Skin of body (tissue), 2 donors: Measurements from ENCODE around the gene FBN2. TPM values are rescaled to one million over a fixed set of nuclear protein-coding genes. Genes with fewer than 3 reads are reported as not detected.
"Not testable (repeated sequence)": the region's sequence is repeated elsewhere in the genome, so short reads cannot be mapped to it uniquely, and the experiment has no call there.

Experiments used
- DNase-seq: peaks from one replicate; lab custom pipeline; 2025; lab: John Stamatoyannopoulos, UW
- total RNA-seq: library from RNA; depleted of rRNA; stranded (reverse); fragments of >200 nt; gene quantifications from one replicate; pipeline ENCODE4 v1.2.3, GENCODE V29; 2014

FBN2 gene
- total RNA-seq, 1 donor from 2014 or later, result 88.3 TPM

- no peak for DNase-seq
Observed at GRCh38 chr5:128427921-128428320, 110.1 kb downstream of the FBN2 start.

GRCh38 chr5:128426090-128426534 is 111.9 kb downstream of the FBN2 start:
- no peak for DNase-seq

- peak; percentile 19 for DNase-seq
Observed at GRCh38 chr5:128424646-128425045, 113.4 kb downstream of the FBN2 start.

- DNase-seq, result peak; percentile 40
Observed at GRCh38 chr5:128422612-128423011, 115.4 kb downstream of the FBN2 start.

GRCh38 chr5:128414469-128414868 is 123.6 kb downstream of the FBN2 start:
- DNase-seq, result no peak

- DNase-seq, result peak; percentile 42
Observed at GRCh38 chr5:128413356-128413755, 124.7 kb downstream of the FBN2 start.

GRCh38 chr5:128412145-128412930 is 125.7 kb downstream of the FBN2 start:
- DNase-seq, result no peak

- no peak for DNase-seq
Observed at GRCh38 chr5:128409166-128409800, 128.8 kb downstream of the FBN2 start.

GRCh38 chr5:128408622-128409021 is 129.4 kb downstream of the FBN2 start:
- DNase-seq, result no peak

- DNase-seq, result no peak
Observed at GRCh38 chr5:128407944-128408343, 130.1 kb downstream of the FBN2 start.

- peak; percentile 15 for DNase-seq
Observed at GRCh38 chr5:128406803-128407202, 131.2 kb downstream of the FBN2 start.

- DNase-seq, result no peak
Observed at GRCh38 chr5:128405159-128405558, 132.9 kb downstream of the FBN2 start.

GRCh38 chr5:128403333-128403732 is 134.7 kb downstream of the FBN2 start:
- DNase-seq, result no peak

- no peak for DNase-seq
Observed at GRCh38 chr5:128402506-128402905, 135.5 kb downstream of the FBN2 start.

GRCh38 chr5:128400766-128401165 is 137.3 kb downstream of the FBN2 start:
- not testable (repeated sequence) for DNase-seq

- no peak for DNase-seq
Observed at GRCh38 chr5:128399111-128399510, 138.9 kb downstream of the FBN2 start.

GRCh38 chr5:128397876-128398275 is 140.2 kb downstream of the FBN2 start:
- no peak for DNase-seq

GRCh38 chr5:128395073-128395472 is 143.0 kb downstream of the FBN2 start:
- no peak for DNase-seq

- DNase-seq, result no peak
Observed at GRCh38 chr5:128384068-128384467, 154.0 kb downstream of the FBN2 start.

- DNase-seq, result no peak
Observed at GRCh38 chr5:128380337-128380736, 157.7 kb downstream of the FBN2 start.

- DNase-seq, result no peak
Observed at GRCh38 chr5:128378632-128379031, 159.4 kb downstream of the FBN2 start.

GRCh38 chr5:128378196-128378595 is 159.8 kb downstream of the FBN2 start:
- DNase-seq, result no peak

- no peak for DNase-seq
Observed at GRCh38 chr5:128376577-128376976, 161.5 kb downstream of the FBN2 start.
